Adrenal gland (tissue), 12 donors: Measurements from ENCODE around the gene GPC6. TPM values are rescaled to one million over a fixed set of nuclear protein-coding genes. Genes with fewer than 3 reads are reported as not detected.

Experiments
- DNase-seq, 7 donors: peaks; one replicate each; pipeline ENCODE4 v3.0.0-alpha.2; 2019 to 2020
- H3K27ac ChIP-seq, 5 donors: fragments of 200-600 bp; sonication (generic) in 4 of 5; 1 replicate in 3 of 5; 2 replicates in 2 of 5; pipeline versions ENCODE4 v1.5.1 to v1.8.0; 2016 to 2020; ENCODE audit warnings: mild to moderate bottlenecking in 1 of 5
- H3K27me3 ChIP-seq: fragments of 200-600 bp; 2 replicates; pipeline ENCODE4 v1.8.0; 2021
- H3K36me3 ChIP-seq, 2 donors: fragments of 200-600 bp; replicated peaks in 1 of 2; 1 replicate in 1 of 2; 2 replicates in 1 of 2; pipeline versions ENCODE4 v1.5.1 to v1.8.0; 2018 to 2022
- H3K4me1 ChIP-seq, 2 donors: fragments of 200-600 bp; replicated peaks in 1 of 2; 1 replicate in 1 of 2; 2 replicates in 1 of 2; pipeline versions ENCODE4 v1.5.1 to v1.8.0; 2018 to 2021
- H3K4me3 ChIP-seq, 4 donors: fragments of 200-600 bp; sonication (generic) in 3 of 4; one replicate each; pipeline ENCODE4 v1.5.1; 2016 to 2018
- H3K9me3 ChIP-seq, 3 donors: fragments of 200-600 bp; sonication (generic) in 1 of 3; replicated peaks in 1 of 3; 1 replicate in 2 of 3; 2 replicates in 1 of 3; pipeline versions ENCODE4 v1.5.1 to v1.8.0; 2016 to 2021
- POLR2A ChIP-seq, 2 donors: fragments of 450-650 bp; IDR thresholded peaks; one replicate each; pipeline ENCODE4 v1.6.1; 2017; ENCODE audit warnings: antibody characterized with exemption in 2 of 2, mild to moderate bottlenecking in 2 of 2, moderate library complexity in 1 of 2
- WGBS, 4 donors: extraction: QIAGEN DNeasy Blood & Tissue Kit in 2 of 4; methylation state at CpG; one replicate each; pipeline versions ENCODE4 v1.1.5 to v1.1.7; 2013 to 2017; 5-methylcytosine and 5-hydroxymethylcytosine counted together
- intact Hi-C, 2 donors: fragments of 100-400 bp; cut with DNase I; formaldehyde crosslinking; loops; one replicate each; pipeline versions ENCODE4 v1.14.1 to v1.15.0; 2022 to 2023
- polyA plus RNA-seq, 3 donors: library from polyadenylated mRNA; stranded (reverse); fragments of 200-250 nt in 2 of 3; fragments of 350-450 nt in 1 of 3; fragmentation: Illumina TruSeq in 1 of 3; extraction: RNeasy Lipid Tissue Mini Kit (QIAGEN cat#74804) in 1 of 3; gene quantifications; one replicate each; pipeline ENCODE4 v1.2.3, GENCODE V29; 2013 to 2014
- total RNA-seq, 9 donors: library from RNA; depleted of rRNA in 4 of 9; stranded (reverse); fragments of >200 nt in 4 of 9; fragments of 120-200 nt in 1 of 9; fragmentation: NEBNext Ultra II Directional in 1 of 9; extraction: Animal tissue kit (Norgen Biotek cat#: 25700) in 1 of 9; gene quantifications; one replicate each; pipeline versions ENCODE4 v1.1.0 to v1.2.4, GENCODE V29; 2013 to 2023
- TF ChIP-seq, protein P1 (sequence below), 6 experiments: fragments of 450-650 bp in 4 of 6; fragments of 200-600 bp in 2 of 6; sonication (generic) in 1 of 6; IDR thresholded peaks; 1 replicate in 5 of 6; 2 replicates in 1 of 6; pipeline versions ENCODE4 v1.5.1 to v1.8.0; 2016 to 2021; ENCODE audit warnings: antibody characterized with exemption in 6 of 6, mild to moderate bottlenecking in 2 of 6, moderate library complexity in 1 of 6
- donor health status: healthy with polysubstance abuse.
- donor health status: Bipolar disorder and iron deficiency.
- donor health status: DM: yes; HTN: yes; CAD: no.
- donor health status: DM: no; HTN: no; CAD: no.
- donor health status: DM: no; HTN: no; CAD: no.
- donor health status: DM: yes; HTN: yes; CAD: no.

Gene GPC6
- total and polyA plus RNA-seq, 12 donors = 0.37 to 62.3 (median 2.5) TPM

DNA sequence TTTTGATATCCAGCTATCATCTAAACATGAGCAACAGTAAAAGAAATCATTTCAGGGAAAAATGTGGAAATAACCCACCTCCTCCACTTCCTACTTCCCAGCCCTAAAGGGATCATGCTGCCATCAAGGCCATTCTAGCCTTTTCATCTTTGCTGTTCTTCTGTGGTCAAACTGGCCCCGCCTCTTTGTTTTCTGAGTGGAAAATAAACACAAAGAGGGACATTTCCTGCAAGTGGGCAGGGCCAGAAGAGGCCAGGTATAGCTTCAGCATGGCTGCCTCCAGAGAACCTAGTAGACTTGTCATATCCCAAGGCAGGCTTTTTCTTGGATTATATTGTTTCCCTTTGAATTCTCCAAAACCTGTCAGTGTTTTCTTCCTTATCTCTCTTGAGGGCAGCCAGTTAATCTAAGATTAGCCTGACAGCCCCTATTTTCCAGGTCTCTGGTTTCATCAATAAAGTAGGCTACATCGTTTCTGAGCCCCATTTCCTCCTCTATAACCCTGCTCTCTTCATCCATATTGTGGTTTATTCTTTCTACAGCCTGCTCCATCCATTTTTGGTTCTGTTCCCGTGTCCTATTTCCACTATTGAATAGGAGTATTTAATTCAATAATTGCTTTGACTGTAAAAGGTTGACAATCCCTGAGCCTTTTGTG is 117.6 kb downstream of the GPC6 start:
- DNase-seq = no peak
- Histone ChIP-seq H3K36me3 (no peaks in the 10 kb centered on the region), H3K9me3 (no peaks in the 10 kb centered on the region), H3K4me1 (no peaks in the 10 kb centered on the region), H3K27ac (no peak overlapping the region), H3K4me3 (no peak overlapping the region), H3K27me3 (no peaks in the 10 kb centered on the region)
- no peak for TF ChIP-seq POLR2A (IDR thresholded peaks at IDR 0.05)
- TF ChIP-seq, protein P1, sequence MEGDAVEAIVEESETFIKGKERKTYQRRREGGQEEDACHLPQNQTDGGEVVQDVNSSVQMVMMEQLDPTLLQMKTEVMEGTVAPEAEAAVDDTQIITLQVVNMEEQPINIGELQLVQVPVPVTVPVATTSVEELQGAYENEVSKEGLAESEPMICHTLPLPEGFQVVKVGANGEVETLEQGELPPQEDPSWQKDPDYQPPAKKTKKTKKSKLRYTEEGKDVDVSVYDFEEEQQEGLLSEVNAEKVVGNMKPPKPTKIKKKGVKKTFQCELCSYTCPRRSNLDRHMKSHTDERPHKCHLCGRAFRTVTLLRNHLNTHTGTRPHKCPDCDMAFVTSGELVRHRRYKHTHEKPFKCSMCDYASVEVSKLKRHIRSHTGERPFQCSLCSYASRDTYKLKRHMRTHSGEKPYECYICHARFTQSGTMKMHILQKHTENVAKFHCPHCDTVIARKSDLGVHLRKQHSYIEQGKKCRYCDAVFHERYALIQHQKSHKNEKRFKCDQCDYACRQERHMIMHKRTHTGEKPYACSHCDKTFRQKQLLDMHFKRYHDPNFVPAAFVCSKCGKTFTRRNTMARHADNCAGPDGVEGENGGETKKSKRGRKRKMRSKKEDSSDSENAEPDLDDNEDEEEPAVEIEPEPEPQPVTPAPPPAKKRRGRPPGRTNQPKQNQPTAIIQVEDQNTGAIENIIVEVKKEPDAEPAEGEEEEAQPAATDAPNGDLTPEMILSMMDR (IDR thresholded peaks at IDR 0.05) = no peak
- 65 to 81% (median 75%) methylated on average over 3 of the region's 3 CpGs for whole genome bisulfite sequencing, 4 donors
- intact Hi-C loops = no loop called here

- H3K4me3 ChIP-seq = no peak overlapping the region
- intact Hi-C loops = no loop called here
- DNase-seq = no peak
- H3K36me3 ChIP-seq = no peaks in the 10 kb centered on the region
- H3K27me3 ChIP-seq = no peaks in the 10 kb centered on the region
- no peak overlapping the region for H3K27ac ChIP-seq
- H3K9me3 ChIP-seq = no peaks in the 10 kb centered on the region
- TF ChIP-seq, protein P1 (IDR thresholded peaks at IDR 0.05) = no peak
- TF ChIP-seq POLR2A (IDR thresholded peaks at IDR 0.05) = no peak
- H3K4me1 ChIP-seq = no peaks in the 10 kb centered on the region
These were observed 118.4 kb downstream of the GPC6 start for GRCh38 chr13:93345024-93345423.

DNA sequence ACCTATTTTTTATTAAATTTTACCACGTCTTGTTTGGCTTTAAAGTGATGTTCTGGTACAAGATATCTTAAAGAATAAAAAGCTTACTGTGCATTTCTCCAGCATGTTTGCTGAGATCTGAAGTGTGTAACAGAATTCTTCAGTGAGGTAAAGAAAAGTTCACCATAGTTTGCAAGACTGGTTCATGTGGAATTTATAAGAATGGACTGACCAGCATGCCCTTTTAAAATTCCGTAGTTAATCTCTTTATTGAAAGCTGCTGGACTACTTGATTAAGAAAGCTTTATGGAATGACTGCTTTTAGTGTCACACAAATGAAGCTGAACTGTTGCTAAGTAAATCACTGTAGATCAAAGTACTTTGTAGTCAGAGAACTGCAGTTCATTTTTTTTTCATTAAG is 119.2 kb downstream of the GPC6 start:
- H3K36me3 ChIP-seq = no peaks in the 10 kb centered on the region
- H3K27me3 ChIP-seq = no peaks in the 10 kb centered on the region
- TF ChIP-seq, protein P1 (IDR thresholded peaks at IDR 0.05) = no peak
- TF ChIP-seq POLR2A (IDR thresholded peaks at IDR 0.05) = no peak
- intact Hi-C loops = no loop called here
- no peaks in the 10 kb centered on the region for H3K9me3 ChIP-seq
- no peak overlapping the region for H3K27ac ChIP-seq
- no peaks in the 10 kb centered on the region for H3K4me1 ChIP-seq
- WGBS, 4 donors = 67 to 82% (median 75%) methylated on average over 2 of the region's 2 CpGs
- no peak overlapping the region for H3K4me3 ChIP-seq
- no peak for DNase-seq

GRCh38 chr13:93352616-93353015 is 126.0 kb downstream of the GPC6 start:
- no peak for DNase-seq
- WGBS, 4 donors = 86 to 92% (median 90%) methylated on average over 4 of the region's 4 CpGs
- intact Hi-C loops = no loop called here
- no peaks in the 10 kb centered on the region for H3K27me3 ChIP-seq
- H3K4me1 ChIP-seq = no peaks in the 10 kb centered on the region
- H3K9me3 ChIP-seq = no peaks in the 10 kb centered on the region
- H3K36me3 ChIP-seq = no peaks in the 10 kb centered on the region
- no peak for TF ChIP-seq POLR2A (IDR thresholded peaks at IDR 0.05)
- TF ChIP-seq, protein P1 (IDR thresholded peaks at IDR 0.05) = no peak
- no peak overlapping the region for H3K27ac ChIP-seq
- H3K4me3 ChIP-seq = no peak overlapping the region
